HuH-7.5 (cell line): ENCODE results near the gene WDFY2.

Experiments used
- DNase-seq: peaks from one replicate; pipeline ENCODE4 v3.0.0; 2011; ENCODE audit warnings: low spot score

WDFY2 gene

DNA sequence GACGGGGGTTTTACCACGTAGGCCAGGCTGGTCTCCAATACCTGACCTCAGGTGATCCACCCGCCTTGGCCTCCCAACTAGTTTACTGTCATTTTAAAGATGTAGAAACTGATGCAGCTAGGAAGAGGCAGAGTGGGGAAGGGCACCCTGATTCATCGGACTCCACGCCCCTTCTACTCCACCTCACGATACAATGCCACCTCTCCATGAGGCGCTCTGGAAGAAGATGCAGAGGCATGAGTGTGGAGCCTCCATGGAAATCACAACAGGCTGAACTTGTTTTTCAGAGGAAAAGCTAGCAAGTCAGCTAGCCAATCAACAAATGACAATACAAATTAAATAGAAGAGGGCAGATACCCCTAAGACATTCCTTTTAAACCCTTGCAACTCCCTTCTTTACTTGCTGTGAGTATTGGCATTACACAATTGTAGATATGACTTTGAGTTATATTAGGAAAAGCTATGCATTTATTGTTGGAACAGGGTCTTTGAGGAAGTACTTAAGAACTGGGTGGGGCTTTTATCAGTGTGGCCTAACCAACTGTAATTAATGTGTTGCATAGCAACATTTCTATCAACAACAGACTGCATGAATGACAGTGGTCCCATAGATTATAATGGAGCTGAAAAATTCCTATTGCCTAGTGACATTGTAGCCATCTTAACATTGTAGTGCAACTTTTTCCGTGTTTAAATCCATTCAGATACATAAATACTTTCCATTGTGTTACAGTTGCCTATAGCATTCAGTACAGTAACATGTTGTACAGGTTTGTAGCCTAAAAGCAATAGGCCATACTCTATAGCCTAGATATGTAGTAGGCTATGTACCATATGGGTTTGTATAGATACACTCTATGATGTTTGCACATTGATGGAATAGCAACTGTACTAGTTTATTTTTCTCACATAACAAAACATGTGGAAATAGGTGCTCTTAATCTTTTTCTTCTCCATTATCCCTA, 17.6 kb downstream of the WDFY2 start:
- no peak for DNase-seq

DNA sequence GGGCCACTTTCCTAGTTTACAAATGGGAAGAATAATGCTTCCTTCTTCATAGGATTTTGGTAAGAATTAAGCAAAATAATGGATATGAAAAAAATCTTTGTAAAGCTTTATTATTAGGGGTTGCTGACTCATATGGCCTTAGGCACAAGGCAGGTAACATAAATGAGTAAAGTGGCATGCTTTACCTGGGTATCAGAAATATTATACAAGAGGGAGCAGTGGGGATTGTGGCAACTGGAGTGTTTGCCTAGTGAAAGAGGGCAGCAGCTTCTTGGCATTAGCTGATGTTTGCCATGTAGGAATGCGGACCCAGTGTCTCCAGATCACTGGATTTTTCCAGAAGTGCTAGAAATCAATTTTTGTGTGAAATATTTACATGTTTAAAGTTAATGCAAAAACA, 19.5 kb downstream of the WDFY2 start:
- DNase-seq = no peak

DNA sequence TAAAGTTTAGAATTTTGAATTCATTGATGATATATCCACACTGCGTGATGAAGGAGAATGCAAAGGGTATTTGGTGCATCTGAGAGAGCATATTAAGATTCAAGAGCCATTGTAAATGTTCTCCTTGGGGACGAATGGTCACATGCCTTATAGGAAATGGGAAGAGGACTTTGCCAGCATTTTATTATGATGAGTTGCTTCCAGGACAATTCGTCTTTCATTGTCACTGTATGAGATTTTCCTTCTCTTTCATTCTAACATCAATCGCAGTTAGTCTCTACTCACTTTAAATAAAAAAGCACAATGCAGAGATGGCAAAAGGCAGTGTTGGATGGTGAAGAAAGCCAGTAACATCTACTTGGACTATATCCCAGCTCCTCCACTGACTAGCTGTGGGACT, 21.4 kb downstream of the WDFY2 start:
- DNase-seq = no peak

DNA sequence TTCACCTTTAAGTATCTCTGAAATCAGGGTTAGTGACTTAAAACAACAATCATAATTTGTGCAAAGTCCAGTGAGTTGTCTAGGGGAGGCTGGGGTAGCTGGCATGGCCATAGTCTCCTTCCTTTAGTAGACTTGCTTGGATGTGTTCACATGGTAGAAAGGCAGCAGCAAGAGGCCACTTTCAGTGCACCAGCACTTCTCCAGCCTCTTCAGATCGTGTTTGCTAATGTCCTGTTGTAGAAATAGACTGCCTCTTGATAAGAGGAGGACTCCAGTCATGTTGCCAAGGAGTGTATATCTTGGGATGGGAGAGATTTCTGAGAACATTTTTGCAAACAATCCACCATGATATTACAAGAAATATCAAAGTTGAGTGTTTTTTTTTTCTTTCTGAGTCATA, 22.9 kb downstream of the WDFY2 start:
- DNase-seq = no peak

DNA sequence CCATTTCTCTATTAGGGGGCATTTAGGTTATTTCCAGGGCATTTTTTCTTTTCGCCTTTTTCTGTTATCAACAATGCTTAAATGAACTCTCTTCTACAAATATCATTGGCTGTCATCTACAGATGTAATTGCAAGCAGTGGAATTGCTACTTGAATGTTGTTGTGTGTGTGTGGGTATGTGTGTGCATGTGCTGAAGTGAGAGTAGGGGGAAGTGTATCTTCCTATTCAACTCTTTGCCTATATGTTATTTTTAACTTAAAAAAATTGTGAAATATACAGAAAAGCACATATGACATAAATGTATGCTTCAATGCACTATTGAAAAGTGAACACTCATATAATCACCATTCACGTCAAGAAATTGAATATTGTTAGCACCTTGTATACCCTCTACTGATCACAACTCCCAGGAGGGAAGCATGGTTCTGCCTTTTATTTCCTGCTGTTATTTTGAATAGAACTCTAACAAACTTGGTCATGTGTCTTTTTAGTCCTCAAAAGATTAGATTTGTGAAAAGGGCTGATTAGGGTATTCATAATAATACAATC, 24.7 kb downstream of the WDFY2 start:
- DNase-seq = no peak

DNA sequence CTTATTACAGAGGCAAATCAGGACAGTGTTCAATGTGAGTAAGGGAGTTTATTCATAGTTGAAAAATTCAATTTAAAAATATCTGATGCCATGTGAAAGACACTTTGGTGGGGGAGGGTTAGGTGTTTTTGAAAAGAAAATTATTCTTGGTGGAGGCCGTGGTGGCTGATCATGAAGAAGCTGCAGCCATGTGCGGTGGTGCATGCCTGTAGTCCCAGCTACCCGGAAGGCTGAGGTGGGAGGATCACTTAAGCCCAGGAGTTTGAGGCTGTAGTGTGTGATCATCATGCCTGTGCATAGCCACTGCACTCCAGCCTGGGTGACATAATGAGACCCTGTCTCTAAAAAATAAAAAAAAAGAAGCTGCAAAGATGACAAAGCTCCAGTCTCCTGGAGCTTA, 28.6 kb downstream of the WDFY2 start:
- DNase-seq = no peak

DNA sequence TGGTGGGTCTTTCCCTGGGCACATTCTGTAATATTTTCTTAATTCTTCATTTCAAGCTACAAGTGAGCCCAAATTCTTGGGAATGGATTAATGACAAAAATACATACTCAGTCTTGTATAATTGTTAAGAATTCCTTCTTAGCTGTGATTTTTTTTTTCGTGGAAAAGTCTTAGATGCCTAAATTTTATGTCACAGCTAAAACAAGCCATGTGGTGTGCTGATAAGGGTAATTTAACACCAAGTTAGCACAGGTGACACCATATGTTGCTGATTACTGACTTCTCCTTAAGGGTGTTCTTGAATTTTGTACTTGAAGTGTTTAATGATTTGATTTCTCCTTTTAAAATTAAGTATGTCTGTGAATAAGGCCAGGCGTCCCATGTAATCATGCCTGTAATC, 29.3 kb downstream of the WDFY2 start:
- DNase-seq = no peak

DNA sequence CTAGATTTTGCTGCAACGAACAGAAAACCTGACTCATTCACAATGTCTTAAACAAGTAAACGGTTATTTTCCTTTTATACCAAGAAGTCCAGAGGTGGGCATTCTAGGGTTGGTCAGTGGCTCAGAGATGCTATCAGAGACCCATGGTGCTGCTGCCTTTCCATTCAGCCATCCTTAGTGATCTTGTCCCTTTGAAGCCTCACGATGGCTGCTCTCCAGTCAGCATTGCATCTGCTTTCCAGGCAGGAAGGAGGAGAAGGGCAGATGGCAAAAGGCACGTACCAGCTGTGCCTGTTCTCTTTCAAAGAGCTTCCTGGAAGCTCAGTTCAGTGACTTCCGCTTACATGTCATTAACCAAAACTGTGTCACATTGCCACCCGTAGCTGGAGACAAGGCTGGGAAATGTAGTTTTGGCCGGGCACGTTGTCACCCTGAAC, 30.1 kb downstream of the WDFY2 start:
- DNase-seq = no peak

DNA sequence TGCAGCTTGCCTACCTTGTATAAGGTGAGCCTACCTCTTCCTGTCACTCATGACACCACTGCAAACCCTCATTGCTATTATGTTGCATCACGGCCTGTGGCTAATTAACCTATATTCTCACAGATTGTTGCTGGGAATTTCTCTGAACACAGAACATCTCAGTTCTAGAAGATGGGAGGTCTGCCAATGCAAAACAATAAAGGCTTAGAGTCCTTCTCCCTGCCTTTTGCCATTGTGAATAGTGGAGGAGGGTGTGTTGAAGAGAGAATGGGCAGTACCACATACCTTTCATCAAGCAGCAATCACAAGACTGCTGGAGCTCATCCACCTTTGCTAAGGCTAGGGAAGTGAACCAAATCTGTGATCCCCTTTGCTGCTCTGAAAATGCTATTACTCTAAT, 34.4 kb downstream of the WDFY2 start:
- no peak for DNase-seq

DNA sequence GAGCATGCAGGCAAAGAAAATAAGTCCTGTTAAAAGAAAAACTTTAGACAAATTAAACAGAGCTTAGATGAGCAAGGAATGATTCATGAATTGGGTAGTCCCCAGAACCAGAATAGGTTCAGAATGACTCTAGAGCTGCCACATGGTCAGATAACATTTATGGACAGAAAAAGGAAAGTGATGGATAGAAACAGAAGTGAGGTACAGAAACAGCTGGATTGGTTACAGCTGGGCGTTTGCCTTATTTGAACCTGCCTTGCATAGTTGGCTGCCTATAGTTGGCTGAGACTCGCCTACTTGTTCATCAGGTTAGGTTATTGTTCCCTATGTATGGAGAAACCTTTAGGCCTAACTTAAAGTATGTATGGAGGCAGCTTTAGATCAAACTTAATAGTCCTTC, 35.4 kb downstream of the WDFY2 start:
- DNase-seq = no peak

DNA sequence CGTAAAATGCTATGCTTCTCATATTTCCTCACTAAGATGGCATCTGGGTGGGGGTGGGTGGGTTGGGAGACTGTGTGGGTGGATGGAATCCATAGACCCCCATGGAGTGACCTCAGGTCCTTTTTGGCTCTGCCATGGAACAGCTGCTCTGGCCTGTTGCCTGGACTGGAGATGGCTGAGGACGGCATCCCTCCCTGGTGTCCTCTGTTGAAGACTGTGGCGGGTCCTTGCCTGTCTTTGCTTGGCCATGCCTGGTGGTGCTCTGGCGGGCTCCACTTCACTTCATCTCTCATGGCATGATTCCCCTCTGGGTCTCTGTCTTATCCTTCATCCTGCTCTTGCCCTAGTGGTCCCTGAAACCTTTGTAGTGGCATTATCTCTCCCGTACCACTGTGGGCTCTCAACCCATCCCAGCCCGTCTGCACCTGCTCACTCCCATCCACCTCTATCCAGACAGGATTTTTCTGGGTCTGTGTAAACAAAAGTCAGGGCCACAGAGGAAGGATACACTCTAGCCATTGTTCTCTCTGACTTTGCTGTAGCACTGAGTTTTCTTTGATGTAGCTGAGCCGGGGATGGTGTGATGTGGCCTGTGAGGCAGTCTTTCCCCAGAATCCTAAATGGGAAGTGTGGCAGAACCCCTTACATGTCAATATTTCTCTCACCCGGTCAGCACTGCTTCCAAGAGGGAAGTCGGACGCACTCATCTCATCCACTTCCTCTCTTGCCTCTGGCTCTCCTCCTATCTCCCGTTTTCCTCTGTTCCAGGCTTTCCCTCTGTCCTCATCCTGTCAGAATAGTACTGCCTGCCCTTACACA, 36.1 kb downstream of the WDFY2 start:
- no peak for DNase-seq

DNA sequence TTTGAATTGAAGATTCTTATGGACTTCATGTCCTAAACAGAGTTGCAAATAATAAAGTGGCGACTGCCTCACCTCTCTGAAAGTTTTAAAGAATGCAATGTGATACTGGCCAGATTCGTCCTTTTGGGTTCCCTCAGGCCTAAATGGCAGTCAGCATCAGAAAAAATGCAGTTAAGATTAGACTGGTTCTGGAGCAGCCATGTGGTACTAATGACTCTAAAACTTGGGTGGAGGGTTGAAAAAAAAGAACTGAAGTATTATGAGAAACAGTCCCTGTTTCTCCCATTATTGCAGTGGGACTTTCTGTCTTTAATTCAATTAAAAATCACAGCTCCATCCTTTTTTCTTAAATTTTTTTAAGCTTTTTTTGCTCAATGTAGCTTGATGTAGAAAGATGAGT, 37.3 kb downstream of the WDFY2 start:
- no peak for DNase-seq

DNA sequence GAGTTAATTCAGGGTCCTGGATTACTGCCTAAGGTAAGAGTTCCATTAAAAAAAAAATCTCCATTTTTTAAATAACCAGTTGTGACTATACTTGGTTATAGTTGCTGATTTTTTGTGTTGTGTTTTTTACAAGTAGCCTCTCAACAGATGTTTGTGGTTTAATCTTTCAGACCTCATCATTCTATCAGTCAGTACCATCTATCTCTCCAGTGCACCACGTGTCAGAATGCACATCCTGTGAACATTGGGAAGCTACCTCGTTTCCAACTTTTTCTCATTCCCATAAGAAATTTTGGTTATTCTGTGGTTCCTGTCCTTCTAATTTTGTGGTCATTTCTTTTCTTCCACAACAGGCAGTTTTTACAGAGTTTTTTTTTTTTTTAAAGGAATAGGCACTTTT, 39.2 kb downstream of the WDFY2 start:
- DNase-seq = no peak

DNA sequence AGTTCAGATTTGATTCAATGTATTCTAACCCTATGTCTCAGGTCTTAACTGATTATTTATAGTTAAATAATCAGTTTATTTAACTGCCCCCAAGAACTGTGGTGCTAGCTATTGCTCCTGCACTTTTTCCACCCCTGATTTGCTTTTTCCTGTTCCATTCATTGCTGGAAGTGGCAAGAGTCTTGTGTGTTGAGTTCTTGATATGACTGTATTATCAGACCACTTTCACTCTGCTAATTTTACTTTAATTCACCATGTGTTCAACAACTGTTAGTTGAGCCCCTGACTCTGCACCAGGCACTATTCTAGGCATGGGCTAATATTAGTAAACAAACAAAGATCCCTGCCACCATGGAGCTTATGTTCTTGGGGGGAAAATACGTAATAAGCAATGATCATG, 39.9 kb downstream of the WDFY2 start:
- DNase-seq = no peak

DNA sequence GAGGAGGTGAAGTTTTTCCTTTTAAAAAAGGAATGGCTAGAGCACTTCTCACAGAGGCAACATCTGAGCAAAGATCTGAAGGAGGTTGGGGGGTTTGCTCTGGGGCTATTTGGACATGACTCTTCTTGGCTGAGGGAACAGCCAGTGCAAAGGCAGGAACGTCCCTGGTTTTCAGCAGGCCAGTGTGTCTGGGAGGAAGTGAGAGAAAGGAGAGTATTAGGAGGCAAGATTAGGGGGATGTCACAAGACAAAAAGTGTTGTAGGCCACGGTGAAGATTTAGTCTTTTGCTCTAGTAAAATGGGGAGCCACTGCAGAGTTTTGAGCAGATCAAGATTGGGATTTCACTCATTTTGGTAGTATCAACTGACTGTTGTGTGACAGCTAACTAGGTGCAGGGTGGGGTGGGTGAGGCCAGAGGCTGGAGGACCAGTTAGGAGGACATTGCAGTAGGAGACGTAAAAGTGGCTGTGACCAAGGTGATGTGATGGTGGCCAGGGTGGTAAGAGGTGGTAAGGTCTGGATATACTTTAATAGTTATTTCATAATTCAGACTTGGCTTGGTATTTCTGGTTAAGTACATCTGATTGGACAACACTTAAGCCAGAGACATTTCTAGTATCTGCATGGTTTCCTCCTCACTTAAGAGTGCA, 40.6 kb downstream of the WDFY2 start:
- DNase-seq = no peak

DNA sequence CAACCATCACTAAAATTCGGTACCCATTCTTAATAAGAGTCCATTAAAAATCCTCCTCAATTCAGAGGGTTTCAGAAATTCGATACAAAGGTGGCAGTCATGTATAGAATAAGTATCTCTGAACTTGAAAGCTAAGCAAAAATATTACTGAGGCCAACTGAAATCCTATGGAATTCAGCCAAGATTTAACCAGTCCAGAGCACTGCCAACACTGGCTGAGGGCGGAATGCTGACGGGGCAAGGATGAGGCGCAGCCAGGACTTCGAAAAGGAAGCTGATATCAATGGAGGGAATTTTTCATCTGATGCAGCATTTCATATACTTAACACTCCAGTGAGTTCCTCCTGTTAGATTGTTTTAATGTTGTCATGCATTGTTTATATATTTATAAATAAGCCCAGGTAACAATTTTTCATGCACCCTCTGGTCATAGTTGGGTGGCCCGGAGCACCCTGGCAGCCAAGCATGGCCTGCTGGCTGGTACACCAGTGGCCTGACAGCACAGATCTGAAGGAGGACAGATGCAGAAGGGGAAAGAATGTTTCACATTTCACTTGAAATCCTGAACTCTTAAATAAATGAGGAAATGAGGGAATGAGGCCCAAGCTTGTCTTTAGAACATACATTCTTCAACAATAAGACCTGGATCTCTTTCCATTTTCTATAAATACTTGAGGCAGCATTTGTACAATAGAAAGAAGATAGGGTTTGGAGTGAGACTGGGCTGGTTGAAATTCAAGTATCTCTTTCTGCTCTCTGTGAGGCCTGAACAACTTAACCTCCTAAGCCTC, 41.5 kb downstream of the WDFY2 start:
- no peak for DNase-seq

DNA sequence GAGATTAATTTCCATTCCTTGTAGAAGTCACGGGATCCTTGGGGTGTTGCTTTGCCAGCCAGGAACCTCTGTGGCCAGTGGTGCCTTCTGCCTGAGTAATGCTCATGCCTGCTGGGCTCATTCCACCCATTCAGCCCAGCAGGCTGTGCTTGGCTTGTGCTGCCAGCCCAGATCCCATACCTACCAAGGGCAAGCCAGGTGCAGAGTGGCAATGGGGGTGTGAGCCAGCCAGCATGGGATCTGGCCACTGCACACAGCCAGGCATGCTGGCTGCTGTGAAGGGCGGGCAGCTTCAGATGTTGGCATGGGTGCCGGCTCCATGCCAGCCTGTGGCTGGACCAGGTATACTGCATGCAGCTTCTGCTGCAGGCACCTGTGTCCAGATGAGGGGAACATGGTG, 42.5 kb downstream of the WDFY2 start:
- DNase-seq = no peak

DNA sequence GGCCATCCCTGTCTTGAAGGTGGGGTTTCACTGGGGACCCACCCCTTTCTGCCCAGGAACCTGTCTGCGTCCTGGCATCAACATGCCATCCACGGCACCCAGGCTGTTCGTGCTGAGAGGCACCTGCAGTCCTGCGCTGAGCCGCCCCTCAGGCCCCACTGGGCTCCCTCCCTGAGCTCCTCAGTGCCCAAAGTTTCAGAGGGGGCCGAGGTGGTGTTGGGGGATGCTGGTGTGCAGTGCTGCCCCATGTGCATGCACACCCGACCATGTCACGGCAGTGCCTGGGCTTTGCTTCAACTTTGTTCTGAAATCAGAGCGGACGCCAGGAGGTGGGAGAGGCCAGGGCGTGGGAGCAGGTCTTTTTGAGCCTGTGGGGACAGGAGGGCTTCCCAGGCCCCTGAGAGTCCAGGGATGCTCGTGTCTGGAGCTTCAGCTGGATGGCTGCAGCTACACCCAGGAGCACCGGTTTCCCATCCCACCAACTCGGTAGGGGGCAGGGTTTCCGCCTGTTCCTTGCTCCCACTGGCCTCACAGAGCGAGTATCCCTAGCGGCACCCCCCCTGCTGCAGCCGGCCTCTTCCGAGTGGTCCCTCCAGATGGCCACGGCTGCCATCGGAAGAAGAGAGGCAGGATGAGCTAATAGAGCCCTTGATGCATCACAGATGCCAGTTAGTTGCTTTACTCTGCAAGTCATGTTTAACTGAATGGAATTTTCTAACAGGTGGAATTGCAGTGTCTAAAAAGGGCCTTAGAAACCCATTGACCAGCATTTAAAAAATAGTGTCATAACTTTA, 44.0 kb downstream of the WDFY2 start:
- DNase-seq = no peak

DNA sequence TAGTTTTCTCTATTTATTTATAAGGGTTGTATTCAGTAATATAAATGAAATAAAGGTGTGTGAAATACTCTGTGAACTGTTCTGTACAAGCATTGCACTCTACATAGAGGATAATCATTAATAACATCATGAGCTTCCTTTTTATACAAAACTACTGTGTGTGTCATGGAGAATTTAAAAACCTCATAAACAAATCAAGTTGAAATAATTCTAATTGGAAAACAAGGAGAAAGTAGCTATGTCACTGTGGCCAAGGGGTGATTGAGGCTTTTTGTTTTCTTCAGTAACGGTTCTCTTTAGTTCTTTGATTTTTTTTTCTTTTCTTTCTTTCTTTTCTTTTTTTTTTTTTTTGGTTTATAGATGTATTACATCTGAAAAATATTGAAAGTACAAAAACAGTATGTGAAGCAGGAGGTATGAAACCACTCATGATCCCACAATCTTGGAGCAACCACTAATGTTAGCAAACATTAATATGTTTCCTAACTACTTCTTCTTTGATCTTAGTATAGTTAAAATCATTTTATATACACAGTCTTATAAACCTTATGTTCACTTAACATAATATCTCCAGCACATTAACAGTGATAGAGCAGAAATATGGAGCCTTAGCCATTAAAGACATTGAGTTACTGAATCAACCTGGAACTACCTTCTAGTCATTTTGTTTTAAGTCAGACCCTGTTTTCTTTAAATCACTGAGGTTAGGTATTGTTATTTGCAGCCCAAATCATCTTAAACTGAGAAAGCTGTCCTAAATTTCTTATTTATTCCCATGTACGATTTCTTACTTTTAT, 45.4 kb downstream of the WDFY2 start:
- no peak for DNase-seq

DNA sequence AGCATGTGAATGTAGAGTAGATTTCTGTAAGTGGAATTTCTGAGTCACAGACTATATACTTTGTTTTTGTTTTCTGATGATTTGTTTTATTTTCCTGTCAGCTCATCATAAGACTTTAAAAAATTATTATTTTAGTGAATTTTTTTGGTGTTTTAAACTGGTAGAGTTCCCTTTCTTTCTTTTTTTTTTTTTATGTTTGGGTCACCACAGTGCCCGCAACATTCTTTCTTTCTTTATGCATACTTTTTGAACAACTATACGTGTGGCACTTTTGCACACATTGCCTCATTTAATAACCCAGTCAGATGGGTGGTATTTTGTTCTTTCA, 46.0 kb downstream of the WDFY2 start:
- no peak for DNase-seq
